Measurements from ENCODE around the gene KCNJ14.

The KCNJ14 gene

DNA sequence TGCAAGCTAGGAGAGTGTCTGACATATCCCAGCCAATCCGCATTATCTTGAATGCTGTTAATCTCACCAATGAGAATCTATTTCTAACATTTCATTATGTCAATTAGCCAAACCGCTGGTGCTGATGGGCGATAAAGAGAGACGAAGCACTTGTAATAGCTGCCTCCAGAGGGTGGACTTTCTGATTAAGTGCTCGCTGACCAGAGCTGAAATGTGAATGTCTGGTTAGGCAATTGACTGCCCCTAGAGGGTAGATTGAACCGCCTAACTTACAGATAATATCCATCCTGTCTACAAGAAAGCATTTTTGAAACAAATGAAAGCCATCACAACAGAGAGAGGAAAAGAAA lies 10.1 kb upstream of the KCNJ14 start:
- H3K4me3 ChIP-seq (ENCODE audit: low read depth, low read length), result peak overlapping the region; percentile 98

DNA sequence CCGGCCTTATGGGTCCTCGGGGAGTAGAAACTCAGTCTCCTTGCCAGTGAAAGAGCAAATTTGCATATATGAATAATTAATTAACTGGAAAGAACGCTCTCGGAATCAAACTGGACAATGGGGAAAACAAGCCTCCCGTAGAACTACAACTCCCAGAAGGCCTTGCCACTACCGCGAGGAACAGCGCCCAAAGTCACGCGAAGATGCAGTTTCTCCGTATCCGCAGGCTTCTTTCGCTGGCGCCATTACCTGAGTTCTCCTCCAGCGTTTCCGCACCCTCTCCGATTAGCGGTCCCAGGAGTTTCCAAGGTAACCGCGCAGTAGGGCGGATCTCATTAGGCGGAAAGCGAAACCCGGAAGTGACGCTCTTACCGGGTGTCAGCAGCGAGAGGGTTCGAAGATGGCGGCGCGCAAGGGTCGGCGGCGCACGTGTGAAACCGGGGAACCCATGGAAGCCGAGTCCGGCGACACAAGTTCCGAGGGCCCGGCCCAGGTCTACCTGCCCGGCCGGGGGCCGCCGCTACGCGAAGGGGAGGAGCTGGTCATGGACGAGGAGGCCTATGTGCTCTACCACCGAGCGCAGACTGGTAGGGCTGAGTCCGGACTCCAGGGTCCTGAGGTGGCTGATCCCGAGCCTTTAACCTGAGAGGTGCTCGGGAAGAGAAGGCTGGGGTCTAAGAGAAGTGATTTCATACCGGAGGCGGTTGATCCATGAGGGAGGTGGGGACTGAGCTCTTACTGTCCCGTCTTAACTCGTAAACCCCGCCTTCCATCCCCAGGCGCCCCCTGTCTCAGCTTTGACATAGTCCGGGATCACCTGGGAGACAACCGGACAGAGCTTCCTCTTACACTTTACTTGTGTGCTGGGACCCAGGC lies 9.5 kb upstream of the KCNJ14 start, which contains the start of gene GRWD1:
GRWD1 (plus strand) TSS at position 378 of the 876 bp plus-strand sequence; CDS start at position 401, 23 bp downstream.
- H3K4me3 ChIP-seq (ENCODE audit: low read depth, low read length), result peak within 1 kb of the TSS; percentile 98

DNA sequence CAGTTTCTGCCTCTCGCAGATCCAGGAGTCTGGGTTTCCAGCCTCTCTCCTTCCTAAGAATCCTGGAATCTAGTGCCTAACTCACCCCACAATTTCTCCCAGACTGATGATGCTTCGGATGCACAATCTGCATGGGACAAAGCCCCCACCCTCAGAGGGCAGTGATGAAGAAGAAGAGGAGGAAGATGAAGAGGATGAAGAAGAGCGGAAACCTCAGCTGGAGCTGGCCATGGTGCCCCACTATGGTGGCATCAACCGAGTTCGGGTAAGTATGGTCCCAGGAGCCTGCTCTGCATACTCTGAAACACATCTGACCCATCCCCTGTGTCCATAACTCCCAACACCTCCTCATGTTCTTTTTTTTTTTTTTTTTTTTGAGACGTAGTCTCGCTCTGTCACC lies 8.8 kb upstream of the KCNJ14 start:
- H3K4me3 ChIP-seq (ENCODE audit: low read depth, low read length), result peak overlapping the region; percentile 98

DNA sequence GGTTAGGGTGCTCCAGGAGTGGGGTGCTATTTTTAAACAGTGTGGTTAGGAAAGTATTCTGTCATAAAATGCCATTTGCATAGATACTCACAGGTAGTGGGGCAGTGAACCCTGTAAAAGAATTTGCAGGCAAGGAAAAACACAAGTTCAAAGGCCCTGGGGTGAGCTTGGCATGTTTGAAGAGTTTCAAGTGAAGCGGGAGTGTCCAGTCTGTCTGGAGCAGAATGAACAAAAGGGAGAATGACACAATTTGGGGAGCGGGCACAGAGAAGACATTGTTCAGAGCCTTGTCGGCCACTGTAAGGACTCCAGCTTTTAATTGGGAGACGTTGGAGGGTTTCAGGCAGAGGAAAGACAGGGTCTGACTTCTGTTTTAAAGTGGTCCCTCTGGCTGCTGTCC lies 6.8 kb upstream of the KCNJ14 start:
- no peak overlapping the region for H3K4me3 ChIP-seq (ENCODE audit: low read depth, low read length)

DNA sequence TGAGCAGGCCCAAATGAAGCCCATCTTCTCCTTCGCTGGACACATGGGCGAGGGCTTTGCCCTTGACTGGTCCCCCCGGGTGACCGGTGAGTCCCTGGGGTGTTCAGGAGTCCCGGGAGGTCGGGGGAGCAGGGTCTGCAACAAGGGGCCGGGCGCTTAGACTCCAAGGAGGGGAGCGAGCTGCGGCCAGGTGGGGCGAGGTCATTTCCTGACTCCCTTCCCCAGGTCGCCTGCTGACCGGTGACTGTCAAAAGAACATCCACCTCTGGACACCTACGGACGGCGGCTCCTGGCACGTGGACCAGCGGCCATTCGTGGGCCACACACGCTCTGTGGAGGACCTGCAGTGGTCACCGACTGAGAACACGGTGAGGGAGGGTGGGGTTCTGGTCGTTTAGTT lies 4.9 kb upstream of the KCNJ14 start:
- no peak overlapping the region for H3K4me3 ChIP-seq (ENCODE audit: low read depth, low read length)

DNA sequence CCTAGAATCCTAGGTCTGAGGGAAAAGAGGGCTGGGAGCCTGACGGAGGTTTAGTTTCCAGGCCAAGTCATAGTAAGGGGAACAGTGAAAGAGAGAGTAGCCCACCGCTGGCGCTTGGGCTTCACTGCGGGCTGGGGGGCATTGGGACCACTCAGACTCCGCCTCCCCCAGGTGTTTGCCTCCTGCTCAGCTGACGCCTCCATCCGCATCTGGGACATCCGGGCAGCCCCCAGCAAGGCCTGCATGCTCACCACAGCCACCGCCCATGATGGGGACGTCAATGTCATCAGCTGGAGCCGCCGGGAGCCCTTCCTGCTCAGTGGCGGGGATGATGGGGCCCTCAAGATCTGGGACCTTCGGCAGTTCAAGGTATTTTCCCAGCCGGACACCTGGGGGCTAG lies 4.5 kb upstream of the KCNJ14 start:
- no peak overlapping the region for H3K4me3 ChIP-seq (ENCODE audit: low read depth, low read length)

DNA sequence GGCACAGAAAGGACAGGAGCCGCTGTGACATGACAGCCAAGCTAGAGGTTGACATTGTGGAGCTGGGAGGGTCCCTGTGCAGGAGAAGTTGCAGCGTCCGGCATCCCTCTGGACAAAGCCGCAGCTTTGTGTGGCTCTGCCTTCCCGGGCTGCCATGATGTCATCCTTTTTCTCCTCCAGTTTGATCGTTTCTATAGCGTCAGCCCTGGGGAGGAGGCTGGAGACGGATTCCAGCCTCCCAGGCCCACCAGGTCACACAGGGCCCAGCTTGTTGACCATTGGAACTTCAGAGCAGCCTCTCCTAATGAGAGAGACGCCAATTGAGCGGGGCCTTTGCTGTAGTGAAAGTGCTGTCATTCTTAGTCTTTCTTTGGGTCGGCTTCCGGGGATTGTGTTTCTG lies 3.8 kb upstream of the KCNJ14 start:
- no peak overlapping the region for H3K4me3 ChIP-seq (ENCODE audit: low read depth, low read length)

DNA sequence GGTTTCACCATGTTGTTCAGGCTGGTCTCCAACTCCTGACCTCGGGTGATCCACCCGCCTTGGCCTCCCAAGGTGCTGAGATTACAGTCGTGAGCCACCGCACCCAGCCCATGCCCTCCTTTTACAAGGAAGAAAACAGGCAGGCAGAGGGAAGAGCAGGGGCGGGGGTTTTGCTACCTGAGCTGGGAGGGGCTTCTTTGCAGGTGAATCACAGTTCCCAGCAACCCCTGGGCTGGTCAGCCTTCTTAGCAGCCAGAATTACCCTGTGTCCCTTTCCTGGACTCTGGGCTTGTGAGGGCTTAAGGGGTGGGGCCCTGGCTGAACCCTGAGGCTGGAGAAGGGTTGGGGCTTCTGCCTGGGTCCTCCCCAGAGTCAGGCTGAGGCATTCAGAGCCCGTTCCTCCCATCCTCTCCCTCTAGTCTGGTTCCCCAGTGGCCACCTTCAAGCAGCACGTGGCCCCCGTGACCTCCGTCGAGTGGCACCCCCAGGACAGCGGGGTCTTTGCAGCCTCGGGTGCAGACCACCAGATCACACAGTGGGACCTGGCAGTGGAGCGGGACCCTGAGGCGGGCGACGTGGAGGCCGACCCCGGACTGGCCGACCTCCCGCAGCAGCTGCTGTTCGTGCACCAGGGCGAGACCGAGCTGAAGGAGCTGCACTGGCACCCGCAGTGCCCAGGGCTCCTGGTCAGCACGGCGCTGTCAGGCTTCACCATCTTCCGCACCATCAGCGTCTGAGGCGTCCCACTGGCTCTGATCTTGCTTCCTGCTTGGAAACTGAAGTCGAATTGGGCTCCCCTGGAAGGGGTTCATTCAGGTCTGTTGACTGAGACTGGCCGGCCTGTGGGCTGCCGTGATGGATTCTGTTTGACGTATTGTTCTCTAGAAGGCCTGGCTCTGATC lies 2.8 kb upstream of the KCNJ14 start:
- H3K4me3 ChIP-seq (ENCODE audit: low read depth, low read length), result no peak overlapping the region

DNA sequence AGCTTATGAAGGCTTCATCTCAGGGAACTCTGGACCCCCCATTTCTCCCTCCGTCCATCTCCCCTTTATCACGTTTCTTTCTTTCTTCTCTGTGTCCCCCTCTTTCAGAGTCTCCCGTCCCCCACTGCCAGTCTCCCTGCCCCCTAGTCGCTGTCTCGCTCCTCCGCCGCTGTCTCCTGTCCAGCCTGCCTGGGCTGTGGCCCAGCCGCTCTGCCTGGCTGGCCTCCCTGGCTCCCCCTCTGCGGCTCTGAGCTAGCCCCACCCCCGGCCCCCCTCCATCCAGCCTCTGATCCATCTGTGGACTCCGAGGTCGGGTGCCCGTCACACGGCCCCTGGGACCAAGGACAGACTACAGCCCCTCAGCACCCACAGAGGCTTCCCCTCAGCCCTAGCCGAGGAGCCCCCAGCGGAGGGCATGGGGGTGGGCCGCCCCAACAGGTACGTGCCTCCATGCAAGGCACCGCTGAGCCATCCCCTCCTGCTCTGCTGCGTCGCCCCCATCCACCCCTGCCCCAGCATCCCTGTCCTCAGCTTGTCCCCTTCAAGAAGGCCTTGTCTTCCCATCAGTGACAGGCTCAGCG lies 1.1 kb upstream of the KCNJ14 start:
- H3K4me3 ChIP-seq (ENCODE audit: low read depth, low read length), result no peak overlapping the region

DNA sequence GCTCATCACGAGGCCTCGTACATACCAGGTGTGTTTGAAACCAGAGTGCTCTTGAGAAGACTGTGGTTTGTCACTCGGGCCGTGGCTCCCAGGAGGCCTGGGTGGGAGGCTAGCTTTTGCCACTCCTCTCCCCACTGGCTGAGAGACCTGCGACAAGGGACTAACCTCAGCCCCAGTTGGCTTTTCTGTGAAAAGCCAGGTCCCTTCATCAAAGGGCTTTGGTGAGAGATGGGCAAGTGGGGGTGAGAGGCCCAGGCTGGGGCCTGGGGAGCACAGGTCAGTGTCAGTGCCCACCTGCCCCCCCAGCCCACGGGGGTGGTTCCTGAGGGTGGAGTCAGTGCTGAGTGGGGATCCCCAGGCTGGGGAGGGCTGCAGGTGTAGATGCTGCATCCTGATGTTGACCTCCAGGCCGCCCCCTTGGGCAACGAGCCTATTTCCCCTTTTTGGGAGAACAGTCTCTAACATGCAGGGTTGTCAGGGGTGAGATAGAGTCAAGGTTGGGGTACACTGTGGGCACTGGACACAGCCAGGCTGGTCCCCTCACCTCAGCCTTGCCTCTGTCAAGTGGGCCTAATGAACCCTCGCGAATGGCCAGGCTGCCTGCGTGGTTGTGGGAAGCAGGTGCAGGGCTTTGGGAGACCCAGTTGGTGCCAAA lies 661 bp downstream of the KCNJ14 start:
- H3K4me3 ChIP-seq (ENCODE audit: low read depth, low read length), result no peak overlapping the region

DNA sequence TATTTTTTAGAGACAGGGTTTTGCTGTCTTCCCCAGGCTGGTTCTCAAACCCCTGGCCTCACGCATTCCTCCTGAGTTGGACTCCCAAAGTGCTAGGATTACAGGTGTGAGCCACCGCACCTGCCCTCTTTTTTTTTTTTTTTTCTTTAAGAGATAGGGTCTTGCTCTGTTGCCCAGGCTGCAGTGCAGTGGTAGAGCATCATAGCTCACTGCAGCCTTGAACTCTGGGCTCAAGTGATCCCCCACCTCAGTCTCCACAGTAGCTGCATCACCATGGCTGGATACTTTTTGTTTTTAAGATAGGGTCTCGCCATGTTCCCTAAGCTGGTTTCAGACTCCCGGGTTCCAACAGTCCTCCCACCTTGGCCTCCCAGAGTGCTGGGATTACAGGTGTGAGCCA lies 1.5 kb downstream of the KCNJ14 start:
- no peak overlapping the region for H3K4me3 ChIP-seq (ENCODE audit: low read depth, low read length)

DNA sequence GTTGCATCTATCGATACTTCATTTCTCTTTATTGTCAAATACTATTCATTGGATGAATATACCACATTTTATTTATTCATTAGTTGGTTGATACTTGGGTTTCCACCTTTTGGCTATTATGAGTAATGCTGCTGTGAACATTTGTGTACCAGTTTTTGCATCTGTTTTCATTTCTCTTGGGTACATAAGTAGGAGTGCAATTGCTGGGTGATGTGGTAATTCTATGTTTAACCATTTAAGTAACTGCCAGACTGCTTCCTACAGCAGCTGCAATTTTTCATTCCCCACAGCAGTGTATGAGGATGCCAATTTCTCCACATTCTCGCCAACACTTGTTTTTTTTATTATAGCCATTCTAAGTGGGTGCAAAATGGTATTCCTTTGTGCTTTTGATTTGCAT lies 2.6 kb downstream of the KCNJ14 start:
- no peak overlapping the region for H3K4me3 ChIP-seq (ENCODE audit: low read depth, low read length)

DNA sequence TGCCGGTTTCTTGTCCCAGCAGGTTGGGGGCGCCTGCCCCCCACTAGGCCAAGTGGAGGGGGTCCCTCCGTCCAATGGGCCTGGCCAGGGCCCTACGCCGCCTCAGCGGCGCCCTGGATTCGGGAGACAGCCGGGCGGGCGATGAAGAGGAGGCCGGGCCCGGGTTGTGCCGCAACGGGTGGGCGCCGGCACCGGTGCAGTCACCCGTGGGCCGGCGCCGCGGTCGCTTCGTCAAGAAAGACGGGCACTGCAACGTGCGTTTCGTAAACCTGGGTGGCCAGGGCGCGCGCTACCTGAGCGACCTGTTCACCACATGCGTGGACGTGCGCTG lies 6.2 kb downstream of the KCNJ14 start:
- H3K4me3 ChIP-seq (ENCODE audit: low read depth, low read length), result no peak overlapping the region

DNA sequence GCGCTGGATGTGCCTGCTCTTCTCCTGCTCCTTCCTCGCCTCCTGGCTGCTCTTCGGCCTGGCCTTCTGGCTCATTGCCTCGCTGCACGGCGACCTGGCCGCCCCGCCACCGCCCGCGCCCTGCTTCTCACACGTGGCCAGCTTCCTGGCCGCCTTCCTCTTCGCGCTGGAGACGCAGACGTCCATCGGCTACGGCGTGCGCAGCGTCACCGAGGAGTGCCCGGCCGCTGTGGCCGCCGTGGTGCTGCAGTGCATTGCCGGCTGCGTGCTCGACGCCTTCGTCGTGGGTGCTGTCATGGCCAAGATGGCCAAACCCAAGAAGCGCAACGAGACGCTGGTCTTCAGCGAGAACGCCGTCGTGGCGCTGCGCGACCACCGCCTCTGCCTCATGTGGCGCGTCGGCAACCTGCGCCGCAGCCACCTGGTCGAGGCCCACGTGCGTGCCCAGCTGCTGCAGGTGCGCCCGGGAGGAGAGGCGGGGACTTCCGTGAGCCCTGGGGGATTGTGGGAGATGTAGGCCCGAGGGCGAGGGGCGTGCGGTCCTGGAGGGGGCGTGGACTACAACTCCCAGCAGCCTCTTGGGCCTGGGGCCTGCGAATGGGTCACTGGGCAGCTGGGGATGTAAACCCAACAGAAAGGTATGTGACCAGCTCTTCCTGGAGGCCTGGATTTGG lies 6.7 kb downstream of the KCNJ14 start:
- H3K4me3 ChIP-seq (ENCODE audit: low read depth, low read length), result no peak overlapping the region

DNA sequence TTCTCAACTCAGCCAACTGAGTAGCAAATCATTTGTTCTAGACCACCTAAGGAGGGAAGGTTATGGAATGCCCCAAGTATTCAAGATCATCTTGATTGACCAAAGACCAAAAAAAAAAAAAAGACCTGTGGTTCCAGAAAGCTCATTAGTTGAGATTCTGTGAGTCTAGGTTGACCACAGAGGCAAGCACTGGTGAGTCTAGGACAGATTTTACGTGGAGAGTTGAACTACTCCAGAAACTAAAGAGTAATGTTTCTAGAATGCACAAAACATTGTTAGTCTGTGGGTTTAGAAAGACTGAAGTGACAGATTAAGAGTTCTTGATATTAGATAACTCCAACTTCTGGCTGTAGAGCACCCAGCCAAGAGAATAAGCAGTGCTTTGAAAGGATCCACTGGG lies 9.8 kb downstream of the KCNJ14 start:
- H3K4me3 ChIP-seq (ENCODE audit: low read depth, low read length), result no peak overlapping the region

DNA sequence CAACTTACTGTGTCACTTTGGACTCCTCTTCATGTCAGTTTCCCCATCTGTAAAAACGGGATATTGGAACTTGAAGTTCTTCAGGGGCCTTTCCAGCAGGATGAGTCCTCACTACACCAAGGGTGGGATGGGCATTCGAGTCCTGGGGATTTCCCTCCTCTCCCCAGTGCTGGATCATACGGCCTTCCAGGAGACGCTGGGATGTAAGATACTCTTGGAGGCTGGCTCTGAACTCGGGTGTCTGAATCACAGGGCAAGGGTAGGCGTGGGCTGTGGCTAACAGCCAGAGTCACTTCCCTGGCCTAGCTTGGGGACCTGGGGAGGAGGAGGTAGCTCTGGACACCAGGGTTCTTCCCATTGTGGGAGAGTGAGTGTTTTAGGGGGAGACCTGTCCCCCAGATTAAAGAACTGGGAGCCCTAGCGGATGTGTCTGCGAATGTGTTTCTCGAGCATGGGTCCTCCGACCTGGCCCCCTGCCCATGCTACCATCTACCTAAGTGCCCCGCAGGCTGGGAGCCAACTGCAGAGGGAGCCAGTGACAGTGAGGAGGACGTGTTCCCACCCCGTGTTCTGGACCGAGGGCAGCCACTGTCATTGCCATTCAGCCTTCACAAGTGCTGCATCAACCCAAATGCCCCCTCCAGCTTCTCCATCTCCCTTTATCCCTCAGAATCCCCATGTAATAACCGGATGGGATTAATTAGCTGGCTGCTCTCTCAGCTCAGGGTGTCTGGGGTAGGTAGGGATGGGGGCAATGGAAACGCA lies 11.4 kb downstream of the KCNJ14 start:
- H3K4me3 ChIP-seq (ENCODE audit: low read depth, low read length), result no peak overlapping the region

DNA sequence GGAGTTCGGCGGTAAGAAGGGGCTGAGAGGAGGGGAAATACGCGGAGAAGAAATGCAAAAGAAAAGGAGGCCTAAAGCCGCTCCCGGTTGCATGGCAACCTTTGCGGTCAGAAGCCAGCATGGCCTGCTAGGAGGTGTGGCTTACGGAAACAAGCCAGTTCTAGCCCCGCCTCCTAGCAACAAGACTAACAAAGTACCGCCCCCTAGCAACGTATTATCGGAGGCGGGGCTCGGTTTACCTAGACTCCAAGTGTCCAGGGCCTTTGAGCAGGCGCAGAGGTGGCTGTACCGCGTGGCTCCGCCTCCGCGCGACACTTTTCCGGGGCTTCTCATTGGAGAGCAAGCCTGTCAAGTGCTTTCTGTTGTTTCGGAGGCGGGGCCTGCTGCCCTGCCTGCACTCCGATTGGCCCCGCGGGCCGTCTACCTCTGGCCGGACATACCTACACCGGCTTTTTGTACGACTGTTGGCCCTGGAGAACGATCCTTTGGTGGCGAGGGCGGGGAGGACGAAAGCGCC lies 13.5 kb downstream of the KCNJ14 start:
- peak overlapping the region; percentile 63 for H3K4me3 ChIP-seq (ENCODE audit: low read depth, low read length)

DNA sequence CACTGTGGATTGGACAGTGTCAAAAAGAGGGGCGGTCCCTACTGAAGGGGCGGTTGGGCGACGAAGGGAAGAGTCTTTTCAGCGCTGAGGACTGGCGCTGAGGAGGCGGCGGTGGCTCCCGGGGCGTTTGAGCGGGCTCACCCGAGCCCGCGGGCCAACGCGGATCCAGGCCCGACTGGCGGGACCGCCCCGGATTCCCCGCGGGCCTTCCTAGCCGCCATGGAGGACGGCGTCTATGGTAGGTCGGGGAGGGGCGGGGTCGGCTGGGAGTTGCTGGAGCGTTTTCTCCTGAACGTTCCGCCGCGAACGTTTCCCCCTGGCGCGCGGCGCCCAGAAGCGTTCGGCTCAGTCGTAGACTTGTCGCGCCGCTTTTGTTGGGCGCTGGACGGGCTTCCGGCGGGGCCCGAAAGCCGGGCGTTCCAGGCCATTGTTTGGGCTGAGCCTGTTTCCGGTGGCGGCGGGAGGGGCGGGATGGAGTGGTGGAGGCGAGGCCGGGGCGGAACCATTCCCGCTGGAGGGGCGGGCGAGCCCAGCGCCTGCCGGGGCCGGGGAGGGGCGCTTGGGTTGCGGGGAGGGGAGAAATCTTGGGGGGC lies 14.0 kb downstream of the KCNJ14 start, which contains the start of gene CYTH2:
CYTH2 (plus strand) TSS at position 81 of the 593 bp plus-strand sequence; CDS start at position 220, 139 bp downstream.
- peak within 1 kb of the TSS; percentile 63 for H3K4me3 ChIP-seq (ENCODE audit: low read depth, low read length)
